KMS-11 (cell line): ENCODE measurements around the gene SPRING1.

Experiments used
- H2AFZ ChIP-seq: fragments of 200-600 bp; sonication (generic); 2 replicates; pipeline ENCODE4 v1.6.1; 2016; ENCODE audit warnings: antibody characterized with exemption, mixed run types, low read depth
- H3K27ac ChIP-seq: fragments of 200-600 bp; sonication (generic); 2 replicates; pipeline ENCODE4 v1.6.1; 2016; ENCODE audit warnings: mild to moderate bottlenecking, mixed run types
- H3K27me3 ChIP-seq: fragments of 200-600 bp; sonication (generic); 2 replicates; pipeline ENCODE4 v1.6.1; 2017; ENCODE audit warnings: mild to moderate bottlenecking, low read depth, mixed run types, moderate library complexity; ENCODE audit not compliant: insufficient read depth
- H3K36me3 ChIP-seq: fragments of 200-600 bp; sonication (generic); 2 replicates; pipeline ENCODE4 v1.6.1; 2017; ENCODE audit warnings: mild to moderate bottlenecking, mixed run types; ENCODE audit not compliant: insufficient read depth
- H3K4me1 ChIP-seq: fragments of 200-600 bp; sonication (generic); 2 replicates; pipeline ENCODE4 v1.6.1; 2016; ENCODE audit warnings: mild to moderate bottlenecking, low read depth, mixed run types; ENCODE audit not compliant: poor library complexity, severe bottlenecking
- H3K4me2 ChIP-seq: fragments of 200-600 bp; sonication (generic); 2 replicates; pipeline ENCODE4 v1.7.0; 2016; ENCODE audit warnings: mild to moderate bottlenecking, mixed run types
- H3K4me3 ChIP-seq: fragments of 200-600 bp; sonication (generic); IDR thresholded peaks from 2 replicates; pipeline ENCODE4 v1.6.1; 2017; ENCODE audit warnings: low read depth, low read length, mixed read lengths; ENCODE audit not compliant: insufficient read depth
- H3K79me2 ChIP-seq: fragments of 200-600 bp; sonication (generic); 2 replicates; pipeline ENCODE4 v1.6.1; 2016; ENCODE audit warnings: low read depth, mixed run types; ENCODE audit not compliant: insufficient read depth
- H3K9ac ChIP-seq: fragments of 200-600 bp; sonication (generic); 2 replicates; pipeline ENCODE4 v1.6.1; 2016; ENCODE audit warnings: mild to moderate bottlenecking, mixed run types
- H4K20me1 ChIP-seq: fragments of 200-600 bp; sonication (generic); 2 replicates; pipeline ENCODE4 v1.6.1; 2016; ENCODE audit warnings: mild to moderate bottlenecking, mixed run types; ENCODE audit not compliant: insufficient read depth
- CTCF ChIP-seq: fragments of 200-600 bp; sonication (generic); conservative IDR thresholded peaks from 2 replicates; pipeline ENCODE4 v1.6.1; 2017; ENCODE audit warnings: low read depth, mild to moderate bottlenecking, antibody characterized with exemption, low read length, moderate library complexity, mixed read lengths

Gene SPRING1

GRCh38 chr12:116692605-116693004 is 45.3 kb downstream of the SPRING1 start:
- Histone ChIP-seq H3K4me2 (no peak overlapping the region), H3K36me3 (no peaks in the 10 kb centered on the region), H3K9ac (no peak overlapping the region), H3K4me1 (no peaks in the 10 kb centered on the region), H3K27ac (no peak overlapping the region), H3K79me2 (no peaks in the 10 kb centered on the region), H4K20me1 (no peaks in the 10 kb centered on the region), H3K4me3 (no peak overlapping the region), H2AFZ (no peak overlapping the region), H3K27me3 (no peaks in the 10 kb centered on the region)
- TF ChIP-seq CTCF, result no peak

- no peak overlapping the region for H3K9ac ChIP-seq
- H3K36me3 ChIP-seq, result no peaks in the 10 kb centered on the region
- H3K4me3 ChIP-seq, result no peak overlapping the region
- no peak overlapping the region for H2AFZ ChIP-seq
- no peak for TF ChIP-seq CTCF
- H3K4me2 ChIP-seq, result no peak overlapping the region
- H4K20me1 ChIP-seq, result no peaks in the 10 kb centered on the region
- no peaks in the 10 kb centered on the region for H3K27me3 ChIP-seq
- no peak overlapping the region for H3K27ac ChIP-seq
- H3K79me2 ChIP-seq, result no peaks in the 10 kb centered on the region
- H3K4me1 ChIP-seq, result no peaks in the 10 kb centered on the region
These were observed 46.2 kb downstream of the SPRING1 start for GRCh38 chr12:116691636-116692035.

- no peaks in the 10 kb centered on the region for H3K4me1 ChIP-seq
- no peak overlapping the region for H3K9ac ChIP-seq
- no peak overlapping the region for H3K27ac ChIP-seq
- H3K27me3 ChIP-seq, result no peaks in the 10 kb centered on the region
- H3K79me2 ChIP-seq, result no peaks in the 10 kb centered on the region
- H4K20me1 ChIP-seq, result no peaks in the 10 kb centered on the region
- H2AFZ ChIP-seq, result no peak overlapping the region
- H3K4me3 ChIP-seq, result no peak overlapping the region
- no peak for TF ChIP-seq CTCF
- H3K4me2 ChIP-seq, result no peak overlapping the region
- H3K36me3 ChIP-seq, result no peaks in the 10 kb centered on the region
These were observed 46.7 kb downstream of the SPRING1 start for GRCh38 chr12:116691205-116691604.

GRCh38 chr12:116689979-116690744 is 47.7 kb downstream of the SPRING1 start:
- Histone ChIP-seq H3K27ac (no peak overlapping the region), H3K4me1 (no peaks in the 10 kb centered on the region), H3K9ac (no peak overlapping the region), H4K20me1 (no peaks in the 10 kb centered on the region), H3K36me3 (no peaks in the 10 kb centered on the region), H3K79me2 (no peaks in the 10 kb centered on the region), H2AFZ (no peak overlapping the region), H3K4me2 (no peak overlapping the region), H3K4me3 (no peak overlapping the region), H3K27me3 (no peaks in the 10 kb centered on the region)
- TF ChIP-seq CTCF, result no peak
